Activated CD8-positive, alpha-beta memory T cell treated with anti-CD3 and anti-CD28 coated beads for 24 hours (primary cell): ENCODE data around the gene PARP9.
A peak's percentile ranks its signal among the peaks of the same experiment; 100 is the strongest.
"Not testable (repeated sequence)": the region's sequence is repeated elsewhere in the genome, so short reads cannot be mapped to it uniquely, and the experiment has no call there.

Experiments used
- DNase-seq: peaks from one replicate; pipeline ENCODE4 v3.0.0-alpha.2; 2020

The PARP9 gene

GRCh38 chr3:122516846-122517360 is 47.2 kb downstream of the PARP9 start:
- no peak for DNase-seq

- no peak for DNase-seq
Observed at GRCh38 chr3:122515870-122516269, 48.2 kb downstream of the PARP9 start.

- DNase-seq: no peak
Observed at GRCh38 chr3:122515020-122515468, 49.1 kb downstream of the PARP9 start.

GRCh38 chr3:122514123-122515019 is 49.7 kb downstream of the PARP9 start, which contains the start of gene KPNA1:
Gene KPNA1 (minus strand): TSS chr3:122514939. CDS start chr3:122496565, 18,374 bp downstream.
- DNase-seq: peak; percentile 93

GRCh38 chr3:122513386-122514122 is 50.5 kb downstream of the PARP9 start:
- DNase-seq: no peak

- DNase-seq: no peak
Observed at GRCh38 chr3:122512284-122512683, 51.8 kb downstream of the PARP9 start.

- no peak for DNase-seq
Observed at GRCh38 chr3:122510878-122511535, 53.1 kb downstream of the PARP9 start.

- not testable (repeated sequence) for DNase-seq
Observed at GRCh38 chr3:122508944-122509343, 55.2 kb downstream of the PARP9 start.

- no peak for DNase-seq
Observed at GRCh38 chr3:122508135-122508914, 55.8 kb downstream of the PARP9 start.

GRCh38 chr3:122506450-122506849 is 57.6 kb downstream of the PARP9 start:
- DNase-seq: no peak

GRCh38 chr3:122505676-122506075 is 58.4 kb downstream of the PARP9 start:
- DNase-seq: no peak

- no peak for DNase-seq
Observed at GRCh38 chr3:122502941-122503340, 61.2 kb downstream of the PARP9 start.

GRCh38 chr3:122502139-122502538 is 62.0 kb downstream of the PARP9 start:
- no peak for DNase-seq

- DNase-seq: not testable (repeated sequence)
Observed at GRCh38 chr3:122500964-122501363, 63.1 kb downstream of the PARP9 start.

- DNase-seq: no peak
Observed at GRCh38 chr3:122498152-122498551, 65.9 kb downstream of the PARP9 start.

GRCh38 chr3:122497425-122497824 is 66.7 kb downstream of the PARP9 start:
- no peak for DNase-seq

- no peak for DNase-seq
Observed at GRCh38 chr3:122496508-122496907, 67.6 kb downstream of the PARP9 start.

- DNase-seq: no peak
Observed at GRCh38 chr3:122493296-122493695, 70.8 kb downstream of the PARP9 start.

- no peak for DNase-seq
Observed at GRCh38 chr3:122488262-122488973, 75.7 kb downstream of the PARP9 start.

GRCh38 chr3:122484985-122485384 is 79.1 kb downstream of the PARP9 start:
- no peak for DNase-seq

GRCh38 chr3:122481390-122481789 is 82.7 kb downstream of the PARP9 start:
- DNase-seq: no peak
